Tibial artery (tissue), 4 donors: Measurements from ENCODE around the gene GALNT18.

Experiments
- DNase-seq, 2 donors: peaks; one replicate each; pipeline ENCODE4 v3.0.0-alpha.2; 2019
- H3K27ac ChIP-seq, 2 donors: fragments of 200-600 bp; sonication (generic) in 1 of 2; 1 replicate in 1 of 2; 2 replicates in 1 of 2; pipeline ENCODE4 v1.5.1; 2018 to 2019; ENCODE audit warnings: mild to moderate bottlenecking in 1 of 2
- H3K27me3 ChIP-seq, 2 donors: fragments of 200-600 bp; sonication (generic) in 1 of 2; one replicate each; pipeline versions ENCODE4 v1.5.1 to v1.6.0; 2016 to 2019
- H3K36me3 ChIP-seq, 3 donors: fragments of 200-600 bp; sonication (generic) in 2 of 3; one replicate each; pipeline ENCODE4 v1.5.1; 2016 to 2019; ENCODE audit warnings: mild to moderate bottlenecking in 2 of 3
- H3K4me1 ChIP-seq, 4 donors: fragments of 200-600 bp; sonication (generic) in 2 of 4; 1 replicate in 3 of 4; 2 replicates in 1 of 4; pipeline ENCODE4 v1.5.1; 2016 to 2019
- H3K4me3 ChIP-seq, 2 donors: fragments of 200-600 bp; sonication (generic) in 1 of 2; 1 replicate in 1 of 2; 2 replicates in 1 of 2; pipeline ENCODE4 v1.5.1; 2018 to 2019; ENCODE audit warnings: mild to moderate bottlenecking in 2 of 2
- H3K9me3 ChIP-seq, 3 donors: fragments of 200-600 bp; sonication (generic) in 1 of 3; one replicate each; pipeline ENCODE4 v1.5.1; 2016 to 2019
- intact Hi-C: fragments of 100-400 bp; cut with DNase I; formaldehyde crosslinking; loops from one replicate; pipeline ENCODE4 v1.15.0; 2023; ENCODE audit warnings: low total_unique reads
- TF ChIP-seq, protein P1 (sequence below), 2 experiments: fragments of 200-600 bp in 1 of 2; fragments of 450-650 bp in 1 of 2; IDR thresholded peaks; one replicate each; pipeline ENCODE4 v1.5.1; 2017 to 2019; ENCODE audit warnings: antibody characterized with exemption in 2 of 2, mild to moderate bottlenecking in 1 of 2, moderate library complexity in 1 of 2

GALNT18 gene

DNA sequence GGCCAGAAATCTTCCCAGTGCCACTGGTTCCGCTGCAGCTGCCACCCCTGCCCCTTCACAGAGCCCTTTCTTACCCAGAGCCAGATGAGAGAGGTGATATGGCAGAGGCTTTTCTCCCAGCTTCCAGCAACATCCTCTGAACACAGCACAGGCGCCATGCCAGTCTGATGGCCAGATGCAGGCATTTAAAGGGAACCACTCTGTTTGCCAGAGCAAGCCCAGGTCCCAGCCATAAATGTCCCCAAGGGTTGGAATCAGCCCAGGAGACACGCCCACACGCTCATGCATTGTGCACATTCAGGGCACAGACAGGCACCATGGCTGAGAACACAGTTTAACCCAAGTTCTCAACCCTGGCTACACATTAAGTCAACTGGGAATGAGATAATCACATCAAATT, 154.5 kb downstream of the GALNT18 start:
- H3K4me1 ChIP-seq, result peaks cover 0 to 77% (median 26%) of the 10 kb centered on the region in 4 donors

DNA sequence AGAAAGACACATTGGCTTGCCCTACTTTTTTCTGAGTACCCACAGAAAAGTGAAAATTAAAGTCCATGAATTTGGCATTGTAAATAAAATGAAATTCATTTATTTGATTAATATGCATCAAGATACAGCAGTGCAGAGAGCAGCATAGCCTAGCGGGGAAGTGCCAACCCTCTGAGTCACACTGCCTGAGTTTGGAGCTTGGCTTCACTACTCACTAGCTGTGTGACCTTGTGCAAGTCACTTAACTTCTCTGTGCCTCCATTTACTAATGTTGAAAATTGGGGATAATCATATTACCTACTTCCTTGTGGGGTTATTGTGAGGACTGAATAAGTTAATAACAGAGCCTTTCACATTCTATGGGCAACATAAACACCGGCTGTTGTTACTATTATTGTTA, 157.2 kb downstream of the GALNT18 start:
- Histone ChIP-seq H3K9me3 (no peaks in the 10 kb centered on the region), H3K27me3 (no peaks in the 10 kb centered on the region), H3K4me1 (peaks cover 0 to 89% (median 42%) of the 10 kb centered on the region in 4 donors), H3K36me3 (no peaks in the 10 kb centered on the region), H3K4me3 (no peak overlapping the region), H3K27ac (no peak overlapping the region)
- intact Hi-C loops, result no loop called here
- no peak for DNase-seq
- TF ChIP-seq, protein P1, sequence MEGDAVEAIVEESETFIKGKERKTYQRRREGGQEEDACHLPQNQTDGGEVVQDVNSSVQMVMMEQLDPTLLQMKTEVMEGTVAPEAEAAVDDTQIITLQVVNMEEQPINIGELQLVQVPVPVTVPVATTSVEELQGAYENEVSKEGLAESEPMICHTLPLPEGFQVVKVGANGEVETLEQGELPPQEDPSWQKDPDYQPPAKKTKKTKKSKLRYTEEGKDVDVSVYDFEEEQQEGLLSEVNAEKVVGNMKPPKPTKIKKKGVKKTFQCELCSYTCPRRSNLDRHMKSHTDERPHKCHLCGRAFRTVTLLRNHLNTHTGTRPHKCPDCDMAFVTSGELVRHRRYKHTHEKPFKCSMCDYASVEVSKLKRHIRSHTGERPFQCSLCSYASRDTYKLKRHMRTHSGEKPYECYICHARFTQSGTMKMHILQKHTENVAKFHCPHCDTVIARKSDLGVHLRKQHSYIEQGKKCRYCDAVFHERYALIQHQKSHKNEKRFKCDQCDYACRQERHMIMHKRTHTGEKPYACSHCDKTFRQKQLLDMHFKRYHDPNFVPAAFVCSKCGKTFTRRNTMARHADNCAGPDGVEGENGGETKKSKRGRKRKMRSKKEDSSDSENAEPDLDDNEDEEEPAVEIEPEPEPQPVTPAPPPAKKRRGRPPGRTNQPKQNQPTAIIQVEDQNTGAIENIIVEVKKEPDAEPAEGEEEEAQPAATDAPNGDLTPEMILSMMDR (IDR thresholded peaks at IDR 0.05), result no peak

More for the DNA sequence above, 154.5 kb downstream of the GALNT18 start:
- peak overlapping the region; percentile 81 for H3K27ac ChIP-seq
- no peaks in the 10 kb centered on the region for H3K27me3 ChIP-seq
- no peak for DNase-seq
- no peaks in the 10 kb centered on the region for H3K36me3 ChIP-seq
- intact Hi-C loops, result no loop called here
- TF ChIP-seq, protein P1 (IDR thresholded peaks at IDR 0.05), result no peak
- H3K9me3 ChIP-seq, result no peaks in the 10 kb centered on the region
- H3K4me3 ChIP-seq, result no peak overlapping the region

DNA sequence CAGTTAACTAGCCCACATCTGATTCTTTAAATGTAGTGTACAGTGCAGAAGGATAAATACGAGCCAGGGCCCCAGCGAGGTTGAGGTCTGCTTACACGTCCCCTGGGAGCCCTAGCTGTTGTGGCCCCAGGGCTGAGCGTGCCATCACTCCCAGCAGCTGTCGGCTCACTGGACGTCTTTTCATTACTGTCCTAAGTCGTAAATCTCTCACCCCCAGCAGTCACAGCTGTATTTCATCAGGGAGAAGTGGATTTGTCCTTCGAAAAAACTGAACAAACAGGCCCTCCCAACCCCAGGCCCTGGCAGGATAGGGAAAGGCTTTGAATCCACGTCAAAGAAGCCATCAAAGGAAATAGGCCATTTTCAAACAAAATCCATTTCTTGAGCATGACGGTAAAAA, 158.4 kb downstream of the GALNT18 start:
- H3K27ac ChIP-seq, result peak overlapping the region; percentile 42 to 54
- H3K9me3 ChIP-seq, result no peaks in the 10 kb centered on the region
- H3K4me3 ChIP-seq, result no peak overlapping the region
- TF ChIP-seq, protein P1 (IDR thresholded peaks at IDR 0.05), result no peak
- intact Hi-C loops, result no loop called here
- DNase-seq, result no peak
- peaks cover 0 to 78% (median 32%) of the 10 kb centered on the region in 4 donors for H3K4me1 ChIP-seq
- H3K36me3 ChIP-seq, result no peaks in the 10 kb centered on the region
- H3K27me3 ChIP-seq, result no peaks in the 10 kb centered on the region

DNA sequence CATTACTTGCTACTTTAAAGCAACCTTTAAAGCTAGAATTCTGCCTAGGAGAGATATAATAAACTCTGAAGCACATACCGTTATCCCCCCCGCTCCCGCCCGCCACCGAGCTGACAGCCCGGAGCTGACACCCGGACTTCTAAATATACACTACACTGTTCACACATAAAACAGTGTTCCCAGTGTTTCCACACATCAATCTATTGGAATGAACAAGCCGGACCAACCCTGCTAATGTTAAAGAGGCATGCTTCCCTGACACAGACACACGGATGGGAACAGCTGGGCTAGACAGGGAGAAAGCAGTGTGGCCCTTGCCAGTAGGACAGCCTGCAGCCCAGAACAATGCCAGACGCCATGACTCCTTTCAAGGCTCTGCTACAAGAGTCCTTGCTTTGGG, 160.3 kb downstream of the GALNT18 start:
- peak overlapping the region in 1 of 2 donors; percentile 19 for H3K4me3 ChIP-seq
- peak overlapping the region; percentile 54 to 61 for H3K27ac ChIP-seq

DNA sequence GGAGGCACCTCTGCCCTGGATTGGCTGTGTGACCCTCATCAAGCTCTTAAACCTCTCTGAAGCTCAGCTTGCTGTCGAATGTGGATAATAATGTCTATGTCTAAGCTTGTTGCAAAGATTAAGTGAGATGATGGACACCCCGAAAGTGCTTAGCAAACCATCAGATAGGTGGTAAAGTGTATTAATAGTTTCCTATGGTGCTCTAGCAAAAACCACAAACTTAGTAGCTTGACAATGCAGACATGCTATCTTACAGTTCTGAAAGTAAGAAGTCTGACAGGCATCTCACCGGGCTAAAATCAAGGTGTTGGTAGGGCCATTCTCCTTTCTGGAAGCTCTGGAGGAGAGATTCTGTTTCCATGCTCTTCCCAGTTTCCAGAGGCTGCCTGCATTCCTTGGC, 162.2 kb downstream of the GALNT18 start:
- DNase-seq, result no peak
- H3K9me3 ChIP-seq, result no peaks in the 10 kb centered on the region
- TF ChIP-seq, protein P1 (IDR thresholded peaks at IDR 0.05), result no peak
- intact Hi-C loops, result no loop called here
- peaks cover 0 to 45% (median 24%) of the 10 kb centered on the region in 4 donors for H3K4me1 ChIP-seq
- no peaks in the 10 kb centered on the region for H3K27me3 ChIP-seq
- no peak overlapping the region for H3K4me3 ChIP-seq
- H3K27ac ChIP-seq, result no peak overlapping the region
- H3K36me3 ChIP-seq, result no peaks in the 10 kb centered on the region

More for the DNA sequence above, 160.3 kb downstream of the GALNT18 start:
- Histone ChIP-seq H3K4me1 (peaks cover 0 to 60% (median 24%) of the 10 kb centered on the region in 4 donors), H3K36me3 (no peaks in the 10 kb centered on the region), H3K9me3 (no peaks in the 10 kb centered on the region), H3K27me3 (no peaks in the 10 kb centered on the region)
- TF ChIP-seq, protein P1 (IDR thresholded peaks at IDR 0.05), result no peak
- DNase-seq, result no peak
- intact Hi-C loops, result no loop called here

DNA sequence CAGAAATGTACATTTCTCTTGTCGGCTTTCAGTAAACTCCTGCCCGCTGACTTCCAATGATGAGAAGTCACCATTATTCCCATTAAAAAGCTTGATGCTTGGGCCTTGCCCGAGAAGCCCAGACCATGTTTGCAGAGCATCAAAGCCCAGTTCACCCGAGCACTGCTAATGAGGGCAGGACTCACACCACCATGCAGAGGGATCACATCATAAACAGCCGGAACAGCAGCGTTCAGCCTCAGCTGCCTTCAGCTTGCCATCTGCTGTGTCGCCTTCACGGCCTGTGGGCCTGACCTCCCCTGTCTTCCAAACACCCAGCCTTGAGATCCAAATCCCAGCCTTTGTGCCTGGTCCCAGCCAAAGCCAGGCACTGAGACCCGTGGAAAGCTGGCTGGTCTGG, 163.3 kb downstream of the GALNT18 start:
- Histone ChIP-seq H3K4me1 (peaks cover 0 to 34% (median 21%) of the 10 kb centered on the region in 4 donors), H3K27ac (no peak overlapping the region), H3K4me3 (no peak overlapping the region), H3K27me3 (no peaks in the 10 kb centered on the region), H3K36me3 (no peaks in the 10 kb centered on the region), H3K9me3 (no peaks in the 10 kb centered on the region)
- no peak for DNase-seq
- intact Hi-C loops, result no loop called here
- TF ChIP-seq, protein P1 (IDR thresholded peaks at IDR 0.05), result no peak
